GM12865 (cell line): ENCODE measurements around the gene TREM2.
"Not testable (repeated sequence)": the region's sequence is repeated elsewhere in the genome, so short reads cannot be mapped to it uniquely, and the experiment has no call there.

ENCODE experiments used
- DNase-seq: peaks from one replicate; pipeline ENCODE4 v3.0.0; 2010; ENCODE audit warnings: low read depth
- H3K4me3 ChIP-seq: 2 replicates; pipeline ENCODE4 v1.5.1; 2011; ENCODE audit warnings: mild to moderate bottlenecking, low read depth, low read length, control low read depth
- CTCF ChIP-seq: IDR thresholded peaks from 2 replicates; pipeline ENCODE4 v1.5.1; 2011; ENCODE audit warnings: low read length, control low read depth, low read depth, inconsistent platforms; ENCODE audit not compliant: insufficient read depth; ENCODE audit errors: missing control alignments

TREM2 gene

GRCh38 chr6:41135062-41135832 is 27.7 kb downstream of the TREM2 start:
- H3K4me3 ChIP-seq, result no peak overlapping the region
- DNase-seq, result no peak
- no peak for TF ChIP-seq CTCF

GRCh38 chr6:41132254-41132653 is 30.7 kb downstream of the TREM2 start:
- no peak for TF ChIP-seq CTCF
- no peak for DNase-seq

GRCh38 chr6:41125282-41125681 is 37.6 kb downstream of the TREM2 start:
- no peak for DNase-seq
- no peak overlapping the region for H3K4me3 ChIP-seq
- TF ChIP-seq CTCF, result no peak

More at GRCh38 chr6:41132254-41132653, 30.7 kb downstream of the TREM2 start:
- no peak overlapping the region for H3K4me3 ChIP-seq

- H3K4me3 ChIP-seq, result no peak overlapping the region
- DNase-seq, result no peak
- TF ChIP-seq CTCF, result no peak
Observed at GRCh38 chr6:41122918-41123317, 40.0 kb downstream of the TREM2 start.

GRCh38 chr6:41122373-41122772 is 40.5 kb downstream of the TREM2 start:
- no peak for DNase-seq
- no peak overlapping the region for H3K4me3 ChIP-seq
- TF ChIP-seq CTCF, result no peak

GRCh38 chr6:41120058-41120457 is 42.9 kb downstream of the TREM2 start:
- DNase-seq, result no peak
- H3K4me3 ChIP-seq, result no peak overlapping the region
- TF ChIP-seq CTCF, result no peak

- H3K4me3 ChIP-seq, result no peak overlapping the region
- TF ChIP-seq CTCF, result no peak
- no peak for DNase-seq
Observed at GRCh38 chr6:41119508-41119907, 43.4 kb downstream of the TREM2 start.

GRCh38 chr6:41115027-41115426 is 47.9 kb downstream of the TREM2 start:
- not testable (repeated sequence) for DNase-seq

More at GRCh38 chr6:41115027-41115426, 47.9 kb downstream of the TREM2 start:
- not testable (repeated sequence) for H3K4me3 ChIP-seq
